ENCODE measurements around the gene ESYT3.
A peak's percentile ranks its signal among the peaks of the same experiment; 100 is the strongest.
"Not testable (repeated sequence)": the region's sequence is repeated elsewhere in the genome, so short reads cannot be mapped to it uniquely, and the experiment has no call there.

ESYT3 gene

GRCh38 chr3:138452436-138452835 is 18.0 kb downstream of the ESYT3 start:
- TF ChIP-seq ZNF112 (tag by site-specific recombination; IDR thresholded peaks at IDR 0.05) (no peak), ZIC2 (tag by site-specific recombination; IDR thresholded peaks at IDR 0.05) (peak; percentile 50; the same call in 1 of the 2 replicates)
- Histone ChIP-seq H3K9me3 (ENCODE audit: control insufficient read depth, insufficient read depth, low read depth, low read length) (no peaks in the 10 kb centered on the region), H3K4me3 (ENCODE audit: low read depth, low read length) (no peak overlapping the region), H3K4me1 (ENCODE audit: control insufficient read depth, insufficient read depth, low read length) (no peaks in the 10 kb centered on the region), H3K27ac (ENCODE audit: extremely low read depth, low read depth, low read length) (no peak overlapping the region), H3K36me3 (ENCODE audit: control insufficient read depth in 2 of 2, insufficient read depth in 1 of 2, low read length in 2 of 2) (no peaks in the 10 kb centered on the region)
- ChIA-PET CTCF (no interaction called here), POLR2A (interaction anchor here (0.7 kb wide), 1 partner anchor 10 kb away, joined by 3 read pairs; no protein-coding TSS in a partner anchor)

DNA sequence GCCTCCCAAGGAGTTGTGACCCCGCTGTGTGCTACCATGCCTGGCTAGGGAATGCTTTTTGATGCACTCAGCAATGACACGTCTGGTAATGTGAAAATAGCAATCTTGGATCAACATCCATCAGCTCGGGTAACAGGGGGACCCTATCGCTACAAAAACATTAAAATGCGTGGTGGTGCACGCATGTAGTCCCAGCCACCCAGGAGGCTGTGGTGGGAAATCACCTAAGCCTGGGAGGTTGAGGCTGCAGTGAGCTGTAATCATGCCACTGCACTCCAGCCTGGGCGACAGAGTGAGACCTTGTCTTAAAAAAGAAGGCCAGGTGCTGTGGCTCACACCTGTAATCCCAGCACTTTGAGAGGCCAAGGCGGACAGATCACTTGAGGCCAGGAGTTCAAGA is 19.5 kb downstream of the ESYT3 start:
- H3K4me3 ChIP-seq (ENCODE audit: low read depth, low read length); H3K27ac ChIP-seq (ENCODE audit: extremely low read depth, low read depth, low read length); H3K4me1 ChIP-seq (ENCODE audit: control insufficient read depth, insufficient read depth, low read length); POLR2A ChIA-PET; CTCF ChIA-PET; H3K9me3 ChIP-seq (ENCODE audit: control insufficient read depth, insufficient read depth, low read depth, low read length); H3K36me3 ChIP-seq (ENCODE audit: control insufficient read depth in 2 of 2, insufficient read depth in 1 of 2, low read length in 2 of 2): not testable (repeated sequence)

DNA sequence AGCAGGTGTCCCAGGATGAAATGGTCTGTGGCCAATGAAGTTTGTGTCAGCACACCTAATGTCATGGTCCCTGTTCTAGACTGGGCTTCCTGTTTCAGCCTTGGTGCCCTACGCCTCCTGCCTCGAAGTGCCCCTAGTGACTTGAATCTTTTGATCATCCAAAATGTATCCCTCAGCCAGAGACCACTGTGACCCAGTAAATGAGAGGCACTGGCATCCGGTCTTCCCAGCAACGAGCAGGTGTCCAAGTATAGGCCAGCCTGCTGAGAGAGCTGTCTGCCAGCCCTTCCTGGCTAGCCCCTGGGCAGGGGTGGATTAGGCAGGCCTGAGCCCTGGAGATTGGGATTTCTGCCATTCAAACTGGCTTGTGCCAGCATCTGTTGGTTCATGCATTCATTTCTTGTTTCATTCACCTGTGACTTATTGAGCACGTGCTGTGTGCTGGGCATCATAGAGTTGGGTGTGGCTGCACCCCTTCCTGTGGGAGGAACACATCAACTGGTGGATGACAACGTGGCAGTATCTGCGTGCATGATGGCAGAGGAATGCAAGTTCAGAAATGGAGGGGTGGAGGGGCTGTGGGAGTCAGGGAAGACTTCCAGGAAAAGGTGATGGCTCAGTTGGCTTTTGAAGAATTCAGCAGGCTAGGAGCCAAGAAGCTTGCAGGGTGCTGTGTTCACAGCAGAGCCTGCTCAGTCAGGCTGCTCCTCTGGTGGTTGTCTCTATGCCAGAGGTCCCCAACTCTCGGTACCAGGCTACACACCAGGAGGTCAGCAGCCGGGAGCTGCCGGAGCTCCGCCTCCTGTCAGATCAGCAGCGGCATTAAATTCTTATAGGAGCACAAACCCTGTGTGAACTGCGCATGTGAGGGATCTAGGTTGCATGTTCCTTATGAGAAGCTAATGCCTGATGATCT is 21.6 kb downstream of the ESYT3 start:
- H3K36me3 ChIP-seq (ENCODE audit: control insufficient read depth in 2 of 2, insufficient read depth in 1 of 2, low read length in 2 of 2) = no peaks in the 10 kb centered on the region
- no peak for TF ChIP-seq ZNF785 (tag by site-specific recombination; IDR thresholded peaks at IDR 0.05)
- no peak overlapping the region for H3K27ac ChIP-seq (ENCODE audit: extremely low read depth, low read depth, low read length)

GRCh38 chr3:138456961-138457862 is 22.8 kb downstream of the ESYT3 start:
- no peak overlapping the region for H3K4me3 ChIP-seq (ENCODE audit: low read depth, low read length)
- ChIA-PET POLR2A (no interaction called here), CTCF (interaction anchor here (0.6 to 0.7 kb wide), 2 partner anchors 535 to 565 kb away, joined by 4 read pairs; no protein-coding TSS in a partner anchor)
- H3K9me3 ChIP-seq (ENCODE audit: control insufficient read depth, insufficient read depth, low read depth, low read length) = no peaks in the 10 kb centered on the region
- no peaks in the 10 kb centered on the region for H3K36me3 ChIP-seq (ENCODE audit: control insufficient read depth in 2 of 2, insufficient read depth in 1 of 2, low read length in 2 of 2)
- H3K27ac ChIP-seq (ENCODE audit: extremely low read depth, low read depth, low read length) = no peak overlapping the region
- TF ChIP-seq ZNF645 (tag by site-specific recombination; IDR thresholded peaks at IDR 0.05) = no peak
- no peaks in the 10 kb centered on the region for H3K4me1 ChIP-seq (ENCODE audit: control insufficient read depth, insufficient read depth, low read length)

More for the DNA sequence above, 21.6 kb downstream of the ESYT3 start:
- Histone ChIP-seq H3K9me3 (ENCODE audit: control insufficient read depth, insufficient read depth, low read depth, low read length) (no peaks in the 10 kb centered on the region), H3K4me3 (ENCODE audit: low read depth, low read length) (no peak overlapping the region), H3K4me1 (ENCODE audit: control insufficient read depth, insufficient read depth, low read length) (no peaks in the 10 kb centered on the region)
- ChIA-PET CTCF (no interaction called here), POLR2A (no interaction called here)

DNA sequence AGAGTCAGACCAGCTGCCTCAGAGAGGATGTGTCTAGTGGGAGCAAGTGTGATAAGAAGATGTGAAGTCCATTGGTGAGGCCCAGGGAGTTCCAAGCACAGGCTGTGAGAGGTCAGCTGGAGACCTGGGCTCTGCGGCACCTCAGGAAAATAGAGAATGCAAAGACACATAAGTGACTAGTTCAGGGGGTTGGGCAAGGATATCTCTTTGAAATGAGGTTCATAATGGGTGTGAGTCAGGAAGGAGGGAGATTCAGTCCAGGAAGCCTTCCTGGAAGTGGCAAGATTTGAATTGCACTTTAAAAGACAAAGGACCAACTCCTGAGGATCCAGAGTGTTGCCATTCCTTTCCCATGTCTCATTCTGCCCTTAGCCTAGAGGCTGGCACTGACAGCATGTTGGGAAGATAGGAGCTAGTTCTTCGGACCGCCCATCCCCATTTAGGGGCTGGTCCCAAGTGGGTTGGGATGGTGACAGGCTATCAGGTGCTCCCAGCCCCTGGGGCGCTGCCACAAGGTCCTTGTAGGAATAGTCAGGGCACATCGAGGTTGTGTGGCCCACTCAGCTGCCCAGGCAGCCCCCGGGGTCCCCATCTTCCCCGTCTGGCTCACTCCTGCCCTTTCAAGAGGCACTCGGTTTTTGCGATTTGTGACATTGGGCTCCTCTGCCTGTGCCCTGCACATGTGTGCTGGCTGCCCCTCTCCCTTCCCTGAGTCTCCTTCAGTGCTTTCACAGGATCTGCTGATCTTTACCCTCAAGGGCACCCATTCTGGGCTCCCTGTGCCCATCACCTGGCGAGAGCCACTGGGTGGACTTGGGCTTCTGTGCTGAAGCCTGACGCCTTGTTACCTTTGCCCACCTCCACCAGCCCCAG is 23.7 kb downstream of the ESYT3 start:
- Histone ChIP-seq H3K27ac (ENCODE audit: extremely low read depth, low read depth, low read length) (no peak overlapping the region), H3K4me3 (ENCODE audit: low read depth, low read length) (no peak overlapping the region), H3K9me3 (ENCODE audit: control insufficient read depth, insufficient read depth, low read depth, low read length) (no peaks in the 10 kb centered on the region), H3K36me3 (ENCODE audit: control insufficient read depth in 2 of 2, insufficient read depth in 1 of 2, low read length in 2 of 2) (no peaks in the 10 kb centered on the region), H3K4me1 (ENCODE audit: control insufficient read depth, insufficient read depth, low read length) (no peaks in the 10 kb centered on the region)
- ChIA-PET CTCF (interaction anchor here (0.6 kb wide), 1 partner anchor 564 kb away, joined by 4 read pairs; no protein-coding TSS in a partner anchor), POLR2A (no interaction called here)
- TF ChIP-seq ZNF645 (tag by site-specific recombination; IDR thresholded peaks at IDR 0.05) = no peak
- no peak for TF ChIP-seq ZSCAN23 (tag by site-specific recombination; IDR thresholded peaks at IDR 0.05)
- no peak for TF ChIP-seq ZNF558 (tag by site-specific recombination; IDR thresholded peaks at IDR 0.05)
- no peak for TF ChIP-seq ZNF610 (tag by site-specific recombination; IDR thresholded peaks at IDR 0.05; ENCODE audit: borderline replicate concordance)
- TF ChIP-seq MZF1 (tag by site-specific recombination; IDR thresholded peaks at IDR 0.05; ENCODE audit: borderline replicate concordance) = no peak
- no peak for TF ChIP-seq ZSCAN16 (tag by site-specific recombination; IDR thresholded peaks at IDR 0.05)
- TF ChIP-seq, protein P1, sequence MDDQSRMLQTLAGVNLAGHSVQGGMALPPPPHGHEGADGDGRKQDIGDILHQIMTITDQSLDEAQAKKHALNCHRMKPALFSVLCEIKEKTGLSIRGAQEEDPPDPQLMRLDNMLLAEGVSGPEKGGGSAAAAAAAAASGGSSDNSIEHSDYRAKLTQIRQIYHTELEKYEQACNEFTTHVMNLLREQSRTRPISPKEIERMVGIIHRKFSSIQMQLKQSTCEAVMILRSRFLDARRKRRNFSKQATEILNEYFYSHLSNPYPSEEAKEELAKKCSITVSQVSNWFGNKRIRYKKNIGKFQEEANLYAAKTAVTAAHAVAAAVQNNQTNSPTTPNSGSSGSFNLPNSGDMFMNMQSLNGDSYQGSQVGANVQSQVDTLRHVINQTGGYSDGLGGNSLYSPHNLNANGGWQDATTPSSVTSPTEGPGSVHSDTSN (CRISPR knock-in tag; IDR thresholded peaks at IDR 0.05) = no peak
- TF ChIP-seq EGR2 (tag by site-specific recombination; IDR thresholded peaks at IDR 0.05; ENCODE audit: low read depth) = no peak
- TF ChIP-seq ZNF350 (tag by site-specific recombination; IDR thresholded peaks at IDR 0.05) = no peak
- TF ChIP-seq, protein P2, sequence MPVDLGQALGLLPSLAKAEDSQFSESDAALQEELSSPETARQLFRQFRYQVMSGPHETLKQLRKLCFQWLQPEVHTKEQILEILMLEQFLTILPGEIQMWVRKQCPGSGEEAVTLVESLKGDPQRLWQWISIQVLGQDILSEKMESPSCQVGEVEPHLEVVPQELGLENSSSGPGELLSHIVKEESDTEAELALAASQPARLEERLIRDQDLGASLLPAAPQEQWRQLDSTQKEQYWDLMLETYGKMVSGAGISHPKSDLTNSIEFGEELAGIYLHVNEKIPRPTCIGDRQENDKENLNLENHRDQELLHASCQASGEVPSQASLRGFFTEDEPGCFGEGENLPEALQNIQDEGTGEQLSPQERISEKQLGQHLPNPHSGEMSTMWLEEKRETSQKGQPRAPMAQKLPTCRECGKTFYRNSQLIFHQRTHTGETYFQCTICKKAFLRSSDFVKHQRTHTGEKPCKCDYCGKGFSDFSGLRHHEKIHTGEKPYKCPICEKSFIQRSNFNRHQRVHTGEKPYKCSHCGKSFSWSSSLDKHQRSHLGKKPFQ (tag by site-specific recombination; IDR thresholded peaks at IDR 0.05) = no peak
- TF ChIP-seq ZNF202 (tag by site-specific recombination; IDR thresholded peaks at IDR 0.05; ENCODE audit: borderline replicate concordance) = no peak
